ENCODE measurements around the gene MICAL3.

Gene MICAL3

DNA sequence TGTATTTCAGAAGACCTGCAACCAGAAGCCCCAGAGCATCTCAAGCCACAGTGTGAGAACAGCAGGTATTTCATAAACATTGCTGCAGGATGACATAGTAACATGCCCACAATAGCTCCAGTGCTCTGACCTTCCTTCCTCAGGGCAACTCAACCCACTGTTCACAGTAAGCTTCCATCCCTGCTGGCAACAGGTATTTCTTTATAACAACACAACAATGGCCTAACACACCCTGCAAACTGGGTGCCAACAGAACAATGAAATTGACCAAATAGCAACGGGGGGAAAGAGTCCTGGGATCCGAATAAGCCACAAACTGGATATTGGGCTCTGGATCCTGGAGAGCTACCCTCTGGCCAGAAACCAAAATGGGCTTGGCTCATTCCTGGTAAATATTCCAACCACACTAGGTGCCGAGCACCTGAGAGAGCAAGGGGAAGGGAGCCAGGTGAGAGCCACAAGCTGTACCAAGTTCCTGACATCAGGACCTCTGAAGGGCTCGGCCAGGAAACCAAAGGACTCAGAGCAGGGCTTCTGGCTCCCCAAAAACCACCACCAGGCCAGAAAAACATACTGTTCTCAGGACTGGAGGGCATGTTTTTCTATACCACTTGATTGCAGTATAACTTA is 99.5 kb downstream of the MICAL3 start:
- DNase-seq = no peak

GRCh38 chr22:17924076-17924475 is 100.3 kb downstream of the MICAL3 start:
- no peak for DNase-seq

GRCh38 chr22:17922925-17923903 is 101.1 kb downstream of the MICAL3 start:
- no peak for DNase-seq

DNA sequence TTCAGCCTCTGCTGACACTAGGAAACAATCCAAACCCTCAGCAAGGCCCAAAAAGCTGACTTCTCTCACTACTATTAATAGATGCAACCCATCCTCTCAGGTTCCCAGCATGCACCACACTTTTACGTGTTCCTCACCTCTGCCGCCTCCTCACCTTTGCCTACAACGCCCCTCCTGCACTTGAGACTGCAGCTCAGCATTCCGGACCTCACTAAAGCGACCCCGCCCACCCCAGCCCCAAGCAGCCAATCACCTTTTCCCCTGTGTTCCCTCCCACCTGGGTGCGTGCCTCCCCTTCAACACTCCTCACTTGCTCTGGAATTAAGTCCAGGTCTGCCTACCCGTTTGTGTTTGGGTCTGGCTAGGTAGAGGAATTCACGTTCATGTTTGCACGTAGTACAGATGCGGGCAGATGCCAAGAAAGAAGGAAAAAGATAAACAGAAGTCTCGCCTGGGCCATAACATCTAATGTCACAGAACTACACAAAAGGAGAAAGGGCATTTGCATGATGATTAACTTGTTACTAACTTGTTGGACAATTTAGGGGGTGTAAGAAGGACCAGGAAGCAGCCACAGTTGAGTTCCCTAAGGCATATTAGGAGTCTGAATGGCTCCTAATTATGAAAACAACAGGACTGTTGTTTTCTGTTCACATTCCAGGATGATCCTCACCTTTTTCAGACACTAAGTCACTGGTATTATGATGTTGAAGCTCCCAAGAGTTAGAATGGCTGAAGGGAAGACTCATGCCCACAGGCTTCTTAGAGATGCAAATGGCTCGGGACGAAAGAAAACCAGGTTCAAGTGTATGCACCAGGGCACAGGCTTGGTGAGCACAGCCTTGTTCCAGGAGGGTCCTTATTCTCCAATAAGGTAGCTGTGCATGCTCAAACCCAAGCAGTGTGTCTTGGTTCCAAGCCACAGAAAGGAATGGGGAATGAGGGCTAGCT is 102.2 kb downstream of the MICAL3 start:
- DNase-seq = no peak

- no peak for DNase-seq
These were observed 103.2 kb downstream of the MICAL3 start for GRCh38 chr22:17920992-17921650.

GRCh38 chr22:17920145-17920605 is 104.2 kb downstream of the MICAL3 start:
- no peak for DNase-seq

DNA sequence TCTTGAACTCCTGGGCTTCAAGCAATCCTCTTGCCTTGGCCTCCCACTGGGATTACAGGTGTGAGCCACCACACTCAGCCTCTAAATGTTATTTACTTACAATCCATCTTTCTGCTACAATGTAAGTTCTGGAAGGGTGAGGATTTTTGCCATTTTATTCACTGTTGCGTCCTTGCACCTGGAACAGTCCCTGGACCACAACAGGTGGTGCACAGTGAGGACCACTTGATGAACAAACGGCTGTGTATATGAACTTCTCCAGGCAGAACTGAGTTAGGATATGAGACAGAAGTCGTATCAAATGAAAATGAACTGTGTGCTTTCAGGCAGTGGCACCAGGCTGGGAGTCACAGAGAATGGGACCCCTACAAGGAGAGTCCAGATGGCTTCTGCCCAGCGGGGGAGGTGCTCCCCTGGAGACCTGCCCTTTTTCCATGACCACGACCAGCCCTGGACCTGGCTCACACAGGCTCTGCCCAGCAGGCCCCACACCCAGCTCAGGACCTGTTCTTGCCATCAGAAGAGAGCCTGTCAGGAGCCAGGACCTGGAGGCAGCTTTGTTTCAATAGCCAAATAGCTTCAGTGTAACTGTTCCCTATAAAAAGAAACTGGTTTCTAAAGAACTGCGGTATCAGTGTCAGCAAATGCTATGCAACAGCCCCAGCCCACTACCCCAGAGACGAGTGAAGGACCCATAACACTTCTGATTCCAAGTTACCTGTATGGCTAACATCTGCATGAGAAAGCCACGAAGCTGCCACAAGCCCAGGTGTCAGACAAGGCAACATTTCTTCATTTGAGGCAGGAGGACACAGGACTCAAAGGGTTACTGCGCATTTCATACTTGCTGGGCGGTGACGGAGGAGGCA is 104.9 kb downstream of the MICAL3 start:
- DNase-seq = no peak

- DNase-seq = no peak
These were observed 105.5 kb downstream of the MICAL3 start for GRCh38 chr22:17918840-17919239.

DNA sequence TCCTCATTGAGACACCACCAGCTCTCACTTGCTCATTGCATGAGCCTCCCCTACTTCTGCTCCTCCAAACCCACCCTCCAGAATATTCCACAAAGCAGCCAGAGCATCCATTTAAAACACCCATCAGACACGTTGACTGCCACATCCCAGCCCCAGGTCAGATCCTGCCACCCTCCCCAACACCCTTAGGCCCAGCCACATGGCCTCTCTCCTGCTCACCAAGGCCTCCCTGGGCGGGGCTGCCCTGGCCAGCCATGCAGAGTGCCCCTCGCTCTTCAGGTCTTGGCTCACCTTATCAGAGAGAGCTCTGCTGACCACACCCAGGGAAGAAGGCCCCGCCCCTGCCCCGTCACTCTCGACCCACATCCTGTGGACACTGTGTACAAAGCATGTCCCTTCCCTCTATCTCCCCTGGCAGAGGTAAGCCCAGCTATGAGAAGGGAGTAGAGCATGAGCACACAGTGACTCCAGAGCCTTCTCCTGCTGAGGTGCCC is 106.8 kb downstream of the MICAL3 start:
- no peak for DNase-seq

- no peak for DNase-seq
These were observed 108.0 kb downstream of the MICAL3 start for GRCh38 chr22:17916226-17916889.

DNA sequence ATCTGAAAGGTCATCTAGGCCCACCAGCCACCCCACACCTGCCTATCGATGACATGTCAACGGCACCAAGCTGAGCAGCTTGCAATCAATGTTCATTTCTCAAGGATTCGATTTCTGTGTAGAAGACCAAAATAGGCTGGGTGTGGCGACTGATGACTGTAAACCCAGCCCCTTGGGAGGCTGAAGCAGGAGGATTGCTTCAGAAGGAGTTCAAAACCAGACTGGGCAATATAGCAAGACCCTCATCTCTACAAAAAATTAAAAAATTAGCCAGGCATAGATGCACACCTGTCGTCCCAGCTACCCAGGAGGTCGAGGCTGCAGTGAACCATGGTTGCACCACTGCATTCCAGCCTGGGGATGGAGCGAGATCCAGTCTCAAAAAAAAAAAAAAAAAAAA is 108.7 kb downstream of the MICAL3 start:
- DNase-seq = no peak

DNA sequence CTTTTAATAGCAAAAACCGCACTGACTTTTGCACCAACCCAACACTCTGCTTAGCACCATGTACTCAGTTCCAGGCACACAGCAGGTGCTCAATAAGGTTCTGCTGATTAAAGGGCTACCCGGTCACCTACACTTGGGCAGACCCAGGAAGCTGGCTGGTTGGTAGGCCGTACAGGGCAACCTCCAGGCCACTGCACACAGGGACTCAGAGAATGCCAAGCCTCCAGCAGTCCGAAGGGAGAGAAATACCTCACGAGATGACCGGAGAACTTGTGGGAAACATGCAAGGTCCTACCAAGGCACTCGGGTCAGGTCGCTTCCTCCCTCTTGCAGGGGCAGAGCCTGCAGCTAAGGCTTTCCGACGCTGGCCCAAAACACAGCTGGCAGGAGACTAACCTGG is 109.2 kb downstream of the MICAL3 start:
- DNase-seq = no peak

DNA sequence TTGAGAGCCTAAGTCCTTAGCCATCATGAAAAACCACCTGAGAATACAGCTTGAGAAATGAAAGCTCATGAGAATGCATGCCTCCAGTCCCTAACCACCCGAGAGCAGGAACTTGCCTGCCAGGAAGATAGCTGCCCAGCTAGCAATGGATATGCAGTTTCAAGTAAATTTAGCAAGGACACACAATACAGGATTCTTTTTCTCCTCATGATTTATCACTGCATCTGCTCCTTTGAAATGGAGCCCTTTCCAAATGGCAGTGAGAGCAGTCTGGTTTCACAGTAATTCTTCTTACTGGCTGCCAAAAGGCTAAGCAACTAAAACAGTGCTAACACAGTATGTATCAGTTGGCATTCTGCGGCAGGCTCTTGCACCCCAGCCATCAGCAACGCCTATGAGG is 109.9 kb downstream of the MICAL3 start:
- no peak for DNase-seq

DNA sequence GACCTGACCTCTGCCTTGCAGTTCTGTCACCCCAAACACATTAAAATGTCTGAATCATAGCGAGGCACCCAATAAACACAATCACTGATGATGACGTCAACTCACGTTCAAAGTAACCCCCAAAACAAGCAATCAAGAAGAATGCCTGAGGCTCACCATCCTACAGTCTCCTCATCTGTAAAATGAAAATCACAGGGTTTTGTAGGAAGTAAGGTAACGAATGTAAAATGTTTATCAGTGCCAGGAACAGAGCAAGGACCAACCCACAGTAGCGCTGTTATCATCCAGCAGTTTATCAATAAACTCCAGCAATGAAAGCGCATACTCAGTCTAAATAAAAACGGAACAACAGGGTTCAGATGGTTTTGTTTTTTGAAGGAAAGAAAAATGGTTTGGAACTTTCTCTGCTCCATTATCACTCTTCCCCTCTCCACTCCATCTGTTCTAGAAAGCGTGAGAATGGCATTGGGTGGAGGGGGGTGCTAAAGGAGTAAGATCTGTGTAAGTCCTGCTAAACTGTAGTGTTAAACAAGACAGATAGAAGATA is 110.5 kb downstream of the MICAL3 start:
- DNase-seq = no peak

DNA sequence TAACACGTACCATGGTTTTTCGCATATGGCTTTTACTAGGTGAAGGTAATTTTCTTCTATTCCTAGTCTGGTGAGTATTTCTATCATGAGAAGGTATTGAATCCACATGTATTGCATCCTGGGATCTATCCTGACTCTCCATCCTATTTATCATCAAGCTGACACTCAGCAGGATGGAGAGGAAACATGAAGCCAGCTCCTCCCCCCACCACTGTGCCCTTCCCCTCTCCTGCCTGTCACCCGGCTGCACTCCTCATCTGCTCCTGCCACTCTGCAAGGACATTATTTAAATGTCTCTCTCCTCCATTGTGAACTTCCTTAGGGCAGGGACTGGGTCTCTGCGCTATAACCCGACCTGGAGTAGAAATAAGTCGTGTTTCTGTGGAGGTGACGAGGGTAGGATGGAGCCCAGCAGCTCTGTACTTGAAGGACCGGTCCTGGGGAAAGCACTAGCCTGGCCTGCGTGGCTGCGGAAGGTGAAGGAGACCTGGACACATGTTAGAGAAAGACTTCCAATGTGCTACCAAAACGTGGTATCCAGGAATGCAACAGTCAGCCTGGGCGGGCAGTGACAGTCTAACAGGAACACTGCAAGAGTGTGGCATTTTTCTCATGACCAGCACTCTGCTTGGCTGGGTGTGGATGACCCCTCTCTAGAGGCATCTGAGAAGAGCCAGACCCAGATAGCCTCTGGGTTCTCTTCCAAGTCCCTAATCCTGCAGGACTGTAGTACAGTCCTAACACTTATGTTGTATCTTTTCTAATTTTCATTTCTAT is 111.2 kb downstream of the MICAL3 start:
- no peak for DNase-seq

DNA sequence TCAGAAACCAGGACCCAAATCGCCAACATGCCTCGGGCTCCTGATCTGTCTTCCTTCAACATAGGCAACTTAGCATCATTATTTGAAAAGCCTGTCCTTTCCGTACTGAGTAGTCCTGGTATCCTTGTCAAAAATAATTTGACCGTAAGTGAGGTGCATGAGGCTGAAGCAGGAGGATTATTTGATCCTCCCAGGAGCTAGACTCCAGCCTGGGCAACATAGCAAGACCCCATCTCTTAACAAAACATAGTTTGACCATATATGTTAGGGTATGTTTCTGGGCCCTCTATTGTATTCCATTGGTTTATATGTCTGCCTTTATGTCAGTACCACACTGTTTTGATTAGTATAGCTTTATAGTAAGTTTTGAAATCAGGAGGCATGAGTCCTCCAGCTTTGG is 112.5 kb downstream of the MICAL3 start:
- DNase-seq = no peak

GRCh38 chr22:17911312-17911705 is 113.1 kb downstream of the MICAL3 start:
- DNase-seq = no peak

- DNase-seq = no peak
These were observed 113.6 kb downstream of the MICAL3 start for GRCh38 chr22:17910561-17911311.

GRCh38 chr22:17907748-17908051 is 116.7 kb downstream of the MICAL3 start:
- DNase-seq = no peak
